Measurements from ENCODE around the gene ERC1. TPM values are rescaled to one million over a fixed set of nuclear protein-coding genes. Genes with fewer than 3 reads are reported as not detected.

ERC1 gene
- total and polyA plus RNA-seq, 7 donors = 4.0 to 35.6 (median 29.4) TPM

GRCh38 chr12:1445807-1446206 lies 454.8 kb downstream of the ERC1 start:
- DNase-seq (no peak), ATAC-seq (no peak)
- Histone ChIP-seq H3K9me3 (no peaks in the 10 kb centered on the region), H3K4me1 (peaks cover 12% of the 10 kb centered on the region), H3K27me3 (ENCODE audit: insufficient read depth in 3 of 3, low read length in 2 of 3) (no peaks in the 10 kb centered on the region), H3K4me3 (no peak overlapping the region), H3K36me3 (ENCODE audit: insufficient read depth in 1 of 2, low read depth in 1 of 2) (peaks cover 0 to 7% of the 10 kb centered on the region in 2 donors), H3K27ac (no peak overlapping the region)
- no peak for TF ChIP-seq CTCF (IDR thresholded peaks at IDR 0.05)
- WGBS, 3 donors = 62 to 72% (median 65%) methylated on average over 3 of the region's 3 CpGs
- intact Hi-C loops (cut with DNase I) = no loop called here

- Histone ChIP-seq H3K36me3 (ENCODE audit: insufficient read depth in 1 of 2, low read depth in 1 of 2) (peaks cover 0 to 7% of the 10 kb centered on the region in 2 donors), H3K9me3 (no peaks in the 10 kb centered on the region), H3K4me3 (no peak overlapping the region), H3K4me1 (peaks cover 10% of the 10 kb centered on the region), H3K27ac (no peak overlapping the region), H3K27me3 (ENCODE audit: insufficient read depth in 3 of 3, low read length in 2 of 3) (no peaks in the 10 kb centered on the region)
- ATAC-seq (no peak), DNase-seq (no peak)
- no peak for TF ChIP-seq CTCF (IDR thresholded peaks at IDR 0.05)
- WGBS, 3 donors = 92 to 96% (median 95%) methylated on average over 4 of the region's 4 CpGs
- intact Hi-C loops (cut with DNase I) = no loop called here
Observed at GRCh38 chr12:1448336-1448735, 457.3 kb downstream of the ERC1 start.

GRCh38 chr12:1453810-1454209 lies 462.8 kb downstream of the ERC1 start:
- no peak for ATAC-seq
- Histone ChIP-seq H3K4me1 (peaks cover 14% of the 10 kb centered on the region), H3K27ac (no peak overlapping the region), H3K4me3 (no peak overlapping the region), H3K9me3 (no peaks in the 10 kb centered on the region), H3K36me3 (ENCODE audit: insufficient read depth in 1 of 2, low read depth in 1 of 2) (no peaks in the 10 kb centered on the region), H3K27me3 (ENCODE audit: insufficient read depth in 3 of 3, low read length in 2 of 3) (no peaks in the 10 kb centered on the region)
- no peak for TF ChIP-seq CTCF (IDR thresholded peaks at IDR 0.05)
- intact Hi-C loops (cut with DNase I) = no loop called here
- no peak for DNase-seq
- WGBS, 3 donors = 89 to 94% (median 92%) methylated on average over 6 of the region's 6 CpGs

- no peak for TF ChIP-seq CTCF (IDR thresholded peaks at IDR 0.05)
- WGBS, 3 donors = 47 to 67% (median 50%) methylated on average over 7 of the region's 7 CpGs
- no peaks in the 10 kb centered on the region for H3K9me3 ChIP-seq
- H3K27ac ChIP-seq = no peak overlapping the region
- DNase-seq = no peak
- H3K36me3 ChIP-seq (ENCODE audit: insufficient read depth in 1 of 2, low read depth in 1 of 2) = no peaks in the 10 kb centered on the region
- no peaks in the 10 kb centered on the region for H3K27me3 ChIP-seq (ENCODE audit: insufficient read depth in 3 of 3, low read length in 2 of 3)
- peaks cover 14% of the 10 kb centered on the region for H3K4me1 ChIP-seq
- H3K4me3 ChIP-seq = no peak overlapping the region
- intact Hi-C loops (cut with DNase I) = no loop called here
- ATAC-seq = peak; percentile 49 to 79 (median 66)
Observed at GRCh38 chr12:1456885-1457284, 465.9 kb downstream of the ERC1 start.

- Histone ChIP-seq H3K4me1 (peaks cover 16% of the 10 kb centered on the region), H3K4me3 (no peak overlapping the region), H3K27me3 (ENCODE audit: insufficient read depth in 3 of 3, low read length in 2 of 3) (no peaks in the 10 kb centered on the region), H3K9me3 (no peaks in the 10 kb centered on the region), H3K27ac (no peak overlapping the region), H3K36me3 (ENCODE audit: insufficient read depth in 1 of 2, low read depth in 1 of 2) (no peaks in the 10 kb centered on the region)
- WGBS, 3 donors = 25 to 39% (median 38%) methylated on average over 1 of the region's 1 CpG
- TF ChIP-seq CTCF (IDR thresholded peaks at IDR 0.05) = no peak
- intact Hi-C loops (cut with DNase I) = no loop called here
- DNase-seq (peak in 1 of 2 donors; percentile 34), ATAC-seq (peak; percentile 91 to 97 (median 94))
Observed at GRCh38 chr12:1457901-1458300, 466.9 kb downstream of the ERC1 start.
